Smooth muscle cell (in vitro differentiated cells): ENCODE data around the gene PTCD1. TPM values are rescaled to one million over a fixed set of nuclear protein-coding genes. Genes with fewer than 3 reads are reported as not detected.
"Not testable (repeated sequence)": the region's sequence is repeated elsewhere in the genome, so short reads cannot be mapped to it uniquely, and the experiment has no call there.

Experiments
- DNase-seq: peaks from one replicate; lab custom pipeline; 2025; ENCODE audit not compliant: unreplicated experiment; lab: John Stamatoyannopoulos, UW
- H2AFZ ChIP-seq: fragments of 200-600 bp; sonication (generic); 2 replicates; pipeline ENCODE4 v1.6.0; 2016; ENCODE audit warnings: antibody characterized with exemption, low read depth, mild to moderate bottlenecking
- H3F3A ChIP-seq: fragments of 200-600 bp; sonication (generic); 2 replicates; pipeline ENCODE4 v1.6.0; 2017; ENCODE audit warnings: antibody characterized with exemption, low read depth
- H3K27ac ChIP-seq: fragments of 200-600 bp; sonication (generic); 2 replicates; pipeline ENCODE4 v1.5.1; 2016; ENCODE audit warnings: low read depth, mild to moderate bottlenecking
- H3K27me3 ChIP-seq: fragments of 200-600 bp; sonication (generic); 2 replicates; pipeline ENCODE4 v1.6.1; 2016; ENCODE audit warnings: low read depth, mild to moderate bottlenecking
- H3K36me3 ChIP-seq: fragments of 200-600 bp; sonication (generic); 2 replicates; pipeline ENCODE4 v1.5.1; 2016; ENCODE audit warnings: low read depth
- H3K4me1 ChIP-seq: fragments of 200-600 bp; sonication (generic); 2 replicates; pipeline ENCODE4 v1.5.1; 2016; ENCODE audit warnings: low read depth
- H3K4me2 ChIP-seq: fragments of 200-600 bp; sonication (generic); 2 replicates; pipeline ENCODE4 v1.6.0; 2016; ENCODE audit warnings: mild to moderate bottlenecking
- H3K4me3 ChIP-seq: fragments of 200-600 bp; sonication (generic); 2 replicates; pipeline ENCODE4 v1.5.1; 2016; ENCODE audit warnings: mild to moderate bottlenecking
- H3K79me2 ChIP-seq: fragments of 200-600 bp; sonication (generic); 2 replicates; pipeline ENCODE4 v1.6.0; 2016; ENCODE audit warnings: low read depth, mild to moderate bottlenecking
- H3K9ac ChIP-seq: fragments of 200-600 bp; sonication (generic); 2 replicates; pipeline ENCODE4 v1.6.0; 2016; ENCODE audit warnings: low read depth
- H3K9me3 ChIP-seq: fragments of 200-600 bp; sonication (generic); replicated peaks from 2 replicates; pipeline ENCODE4 v1.5.1; 2016; ENCODE audit warnings: low read depth
- H4K20me1 ChIP-seq: fragments of 200-600 bp; sonication (generic); 2 replicates; pipeline ENCODE4 v1.6.0; 2016; ENCODE audit warnings: low read depth
- whole genome bisulfite sequencing: methylation state at CpG from one replicate; pipeline ENCODE4 v1.1.7; 2016; ENCODE audit warnings: low lambda C conversion rate; 5-methylcytosine and 5-hydroxymethylcytosine counted together
- polyA plus RNA-seq: library from polyadenylated mRNA; unstranded; fragments of >200 nt; fragmentation: Nextera tagmentation; extraction: Ambion mirVana; gene quantifications from 2 replicates; pipeline ENCODE4 v1.2.1, GENCODE V29; 2016
- total RNA-seq: library from RNA; depleted of rRNA; stranded (reverse); fragments of >200 nt; gene quantifications from 2 replicates; pipeline ENCODE4 v1.2.3, GENCODE V29; 2014
- TF ChIP-seq, protein P1 (sequence below): fragments of 200-600 bp; sonication (generic); IDR thresholded peaks from 2 replicates; pipeline ENCODE4 v1.5.1; 2017; ENCODE audit warnings: borderline replicate concordance, mild to moderate bottlenecking, antibody characterized with exemption; ENCODE audit not compliant: insufficient read depth, poor library complexity, severe bottlenecking

Gene PTCD1
- total and polyA plus RNA-seq, 2 experiments from 2014 or later = 4.5 to 10.8 TPM

- H3K9ac ChIP-seq = no peak overlapping the region
- H3F3A ChIP-seq = no peaks in the 10 kb centered on the region
- H2AFZ ChIP-seq = no peak overlapping the region
- peaks cover 3% of the 10 kb centered on the region for H3K36me3 ChIP-seq
- H3K27ac ChIP-seq = no peak overlapping the region
- WGBS = over 99% methylated on average over 9 of the region's 9 CpGs
- no peaks in the 10 kb centered on the region for H3K27me3 ChIP-seq
- H3K4me1 ChIP-seq = peaks cover 5% of the 10 kb centered on the region
- no peaks in the 10 kb centered on the region for H3K9me3 ChIP-seq
- TF ChIP-seq, protein P1, sequence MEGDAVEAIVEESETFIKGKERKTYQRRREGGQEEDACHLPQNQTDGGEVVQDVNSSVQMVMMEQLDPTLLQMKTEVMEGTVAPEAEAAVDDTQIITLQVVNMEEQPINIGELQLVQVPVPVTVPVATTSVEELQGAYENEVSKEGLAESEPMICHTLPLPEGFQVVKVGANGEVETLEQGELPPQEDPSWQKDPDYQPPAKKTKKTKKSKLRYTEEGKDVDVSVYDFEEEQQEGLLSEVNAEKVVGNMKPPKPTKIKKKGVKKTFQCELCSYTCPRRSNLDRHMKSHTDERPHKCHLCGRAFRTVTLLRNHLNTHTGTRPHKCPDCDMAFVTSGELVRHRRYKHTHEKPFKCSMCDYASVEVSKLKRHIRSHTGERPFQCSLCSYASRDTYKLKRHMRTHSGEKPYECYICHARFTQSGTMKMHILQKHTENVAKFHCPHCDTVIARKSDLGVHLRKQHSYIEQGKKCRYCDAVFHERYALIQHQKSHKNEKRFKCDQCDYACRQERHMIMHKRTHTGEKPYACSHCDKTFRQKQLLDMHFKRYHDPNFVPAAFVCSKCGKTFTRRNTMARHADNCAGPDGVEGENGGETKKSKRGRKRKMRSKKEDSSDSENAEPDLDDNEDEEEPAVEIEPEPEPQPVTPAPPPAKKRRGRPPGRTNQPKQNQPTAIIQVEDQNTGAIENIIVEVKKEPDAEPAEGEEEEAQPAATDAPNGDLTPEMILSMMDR = no peak
- H3K79me2 ChIP-seq = peaks cover 20% of the 10 kb centered on the region
- no peak for DNase-seq
- H4K20me1 ChIP-seq = no peaks in the 10 kb centered on the region
- no peak overlapping the region for H3K4me3 ChIP-seq
- H3K4me2 ChIP-seq = no peak overlapping the region
Measured at GRCh38 chr7:99433158-99433557, 5.4 kb downstream of the PTCD1 start.

DNA sequence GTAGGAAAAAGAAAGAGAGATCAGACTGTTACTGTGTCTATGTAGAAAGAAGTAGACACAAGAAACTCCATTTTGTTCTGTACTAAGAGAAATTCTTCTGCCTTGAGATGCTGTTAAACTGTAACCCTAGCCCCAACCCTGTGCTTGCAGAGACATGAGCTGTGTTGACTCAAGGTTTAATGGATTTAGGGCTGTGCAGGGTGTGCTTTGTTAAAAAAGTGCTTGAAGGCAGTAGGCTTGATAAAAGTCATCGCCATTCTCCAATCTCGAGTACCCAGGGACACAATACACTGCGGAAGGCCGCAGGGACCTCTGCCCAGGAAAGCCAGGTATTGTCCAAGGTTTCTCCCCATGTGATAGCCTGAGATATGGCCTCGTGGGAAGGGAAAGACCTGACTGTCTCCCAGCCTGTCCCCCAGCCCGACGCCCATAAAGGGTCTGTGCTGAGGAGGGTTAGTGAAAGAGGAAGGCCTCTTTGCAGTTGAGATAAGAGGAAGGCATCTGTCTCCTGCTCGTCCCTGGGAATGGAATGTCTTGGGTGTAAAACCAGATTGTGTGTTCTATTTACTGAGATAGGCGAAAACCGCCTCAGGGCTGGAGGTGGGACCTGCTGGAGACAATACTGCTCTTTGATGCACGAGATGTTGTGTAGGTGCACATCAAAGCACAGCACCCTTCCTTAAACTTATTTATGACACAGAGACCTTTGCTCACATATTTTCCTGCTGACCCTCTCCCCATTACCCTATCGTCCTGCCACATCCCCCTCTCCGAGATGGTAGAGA, 6.7 kb downstream of the PTCD1 start:
- not testable (repeated sequence) for H3K4me1 ChIP-seq, H3K27me3 ChIP-seq, H3K79me2 ChIP-seq, H3K4me2 ChIP-seq, H3K4me3 ChIP-seq, H3K9ac ChIP-seq, H3F3A ChIP-seq, H2AFZ ChIP-seq, H4K20me1 ChIP-seq, DNase-seq, H3K9me3 ChIP-seq, H3K36me3 ChIP-seq, H3K27ac ChIP-seq
- 44% methylated on average over 13 of the region's 13 CpGs for WGBS

DNA sequence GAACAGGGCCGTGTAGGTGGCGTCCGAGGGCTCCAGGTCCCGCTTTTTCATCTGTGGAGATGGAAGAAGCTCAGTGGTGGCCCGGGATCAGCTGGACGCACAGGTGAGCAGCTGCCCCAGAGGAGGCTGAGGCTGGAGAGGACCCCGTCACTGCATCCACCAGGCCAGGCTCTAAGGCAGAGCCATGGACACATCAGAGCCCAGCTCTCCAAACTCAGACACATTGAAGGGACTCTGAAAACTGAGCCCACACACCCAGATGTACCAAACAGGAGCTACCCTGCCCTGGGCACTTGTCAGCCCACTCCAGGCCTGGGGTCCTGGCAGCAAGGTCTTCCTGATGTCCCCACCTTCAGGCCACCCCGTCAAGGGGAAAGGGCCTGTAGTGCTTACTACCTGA, 8.8 kb downstream of the PTCD1 start:
- Histone ChIP-seq H3K4me2 (no peak overlapping the region), H3K27ac (no peak overlapping the region), H3K36me3 (peaks cover 3% of the 10 kb centered on the region), H3K4me1 (no peaks in the 10 kb centered on the region), H3F3A (no peaks in the 10 kb centered on the region), H3K9me3 (no peaks in the 10 kb centered on the region), H4K20me1 (no peaks in the 10 kb centered on the region), H3K79me2 (no peaks in the 10 kb centered on the region), H2AFZ (no peak overlapping the region), H3K4me3 (no peak overlapping the region), H3K27me3 (no peaks in the 10 kb centered on the region), H3K9ac (no peak overlapping the region)
- TF ChIP-seq, protein P1 = no peak
- 98% methylated on average over 8 of the region's 8 CpGs for WGBS
- DNase-seq = no peak

DNA sequence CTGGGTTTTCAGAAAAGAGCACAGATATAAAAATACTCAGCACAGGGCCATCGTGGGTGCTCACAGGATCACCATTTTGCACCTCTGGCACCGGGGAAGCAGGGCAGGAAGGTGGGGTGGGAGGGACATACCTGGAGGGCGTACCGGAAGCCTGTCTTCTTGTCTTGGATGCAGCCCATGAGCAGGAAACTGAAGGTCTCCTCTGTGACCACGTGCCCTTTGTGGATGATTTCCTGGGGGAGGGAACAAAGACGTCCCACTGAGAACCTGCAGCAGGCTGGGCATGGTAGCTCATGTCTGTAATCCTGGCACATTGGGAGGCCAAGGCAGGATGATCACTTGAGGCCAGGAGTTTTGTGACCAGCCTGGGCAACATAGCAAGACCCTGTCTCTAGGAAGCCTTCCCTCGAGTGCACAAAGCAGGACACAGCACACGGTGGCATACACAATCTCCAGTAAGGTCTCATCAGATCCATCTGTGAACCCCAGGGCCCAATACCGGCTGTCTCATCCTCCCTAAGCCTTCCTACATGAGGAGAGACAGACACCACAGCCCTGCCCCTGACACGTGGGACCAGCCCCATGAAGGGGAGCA, 9.5 kb downstream of the PTCD1 start:
- Histone ChIP-seq H3F3A (no peaks in the 10 kb centered on the region), H3K4me1 (no peaks in the 10 kb centered on the region), H3K9me3 (no peaks in the 10 kb centered on the region), H3K36me3 (peaks cover 3% of the 10 kb centered on the region), H3K4me2 (no peak overlapping the region), H3K4me3 (no peak overlapping the region), H3K79me2 (no peaks in the 10 kb centered on the region), H4K20me1 (no peaks in the 10 kb centered on the region), H3K27me3 (no peaks in the 10 kb centered on the region), H3K27ac (no peak overlapping the region), H2AFZ (no peak overlapping the region), H3K9ac (no peak overlapping the region)
- WGBS = 95% methylated on average over 10 of the region's 10 CpGs
- no peak for DNase-seq
- TF ChIP-seq, protein P1 = no peak
